Astrocyte of the cerebellum (primary cell): ENCODE measurements around the gene PA2G4.

Experiments
- DNase-seq: peaks from one replicate; pipeline ENCODE4 v3.0.0-alpha.2; 2011; ENCODE audit warnings: low read depth
- H3K4me3 ChIP-seq: 2 replicates; pipeline ENCODE4 v1.5.1; 2011; ENCODE audit warnings: mild to moderate bottlenecking, low read depth, low read length, moderate library complexity
- CTCF ChIP-seq: IDR thresholded peaks from 2 replicates; pipeline ENCODE4 v1.5.1; 2012; ENCODE audit warnings: low read length, low read depth, moderate library complexity, mild to moderate bottlenecking; ENCODE audit errors: missing control alignments
- in situ Hi-C: cut with HindIII; loops from 2 replicates; pipeline ENCODE4 v1.10.0; 2017; ENCODE audit warnings: low sequenced_read_pairs

PA2G4 gene

GRCh38 chr12:56099787-56100186 lies 4.6 kb upstream of the PA2G4 start:
- no peak overlapping the region for H3K4me3 ChIP-seq
- TF ChIP-seq CTCF: no peak
- in situ Hi-C loops: no loop called here
- no peak for DNase-seq

- DNase-seq: no peak
- in situ Hi-C loops: no loop called here
- TF ChIP-seq CTCF: no peak
- no peak overlapping the region for H3K4me3 ChIP-seq
Observed at GRCh38 chr12:56101045-56101444, 3.3 kb upstream of the PA2G4 start.

GRCh38 chr12:56102683-56103065 lies 1.7 kb upstream of the PA2G4 start:
- in situ Hi-C loops: no loop called here
- no peak for DNase-seq
- TF ChIP-seq CTCF: no peak
- H3K4me3 ChIP-seq: no peak overlapping the region

GRCh38 chr12:56103066-56103711 lies 1.2 kb upstream of the PA2G4 start:
- DNase-seq: no peak
- TF ChIP-seq CTCF: no peak
- in situ Hi-C loops: no loop called here
- H3K4me3 ChIP-seq: peak overlapping the region; percentile 89

- H3K4me3 ChIP-seq: peak overlapping the region; percentile 89
- in situ Hi-C loops: no loop called here
- DNase-seq: no peak
- no peak for TF ChIP-seq CTCF
Observed at GRCh38 chr12:56103823-56104108, 593 bp upstream of the PA2G4 start.

- TF ChIP-seq CTCF: no peak
- no peak for DNase-seq
- in situ Hi-C loops: no loop called here
- peak overlapping the region; percentile 89 for H3K4me3 ChIP-seq
Observed at GRCh38 chr12:56104815-56105608, 653 bp downstream of the PA2G4 start.
